GM21576 (cell line): ENCODE data around the gene FTCD.

Experiments used
- ATAC-seq: cut with Tn5 transposase; IDR thresholded peaks from one replicate; pipeline ENCODE4 v1.9.1; 2021; ENCODE audit warnings: mild to moderate bottlenecking, moderate library complexity; ENCODE audit not compliant: unreplicated experiment

The FTCD gene

DNA sequence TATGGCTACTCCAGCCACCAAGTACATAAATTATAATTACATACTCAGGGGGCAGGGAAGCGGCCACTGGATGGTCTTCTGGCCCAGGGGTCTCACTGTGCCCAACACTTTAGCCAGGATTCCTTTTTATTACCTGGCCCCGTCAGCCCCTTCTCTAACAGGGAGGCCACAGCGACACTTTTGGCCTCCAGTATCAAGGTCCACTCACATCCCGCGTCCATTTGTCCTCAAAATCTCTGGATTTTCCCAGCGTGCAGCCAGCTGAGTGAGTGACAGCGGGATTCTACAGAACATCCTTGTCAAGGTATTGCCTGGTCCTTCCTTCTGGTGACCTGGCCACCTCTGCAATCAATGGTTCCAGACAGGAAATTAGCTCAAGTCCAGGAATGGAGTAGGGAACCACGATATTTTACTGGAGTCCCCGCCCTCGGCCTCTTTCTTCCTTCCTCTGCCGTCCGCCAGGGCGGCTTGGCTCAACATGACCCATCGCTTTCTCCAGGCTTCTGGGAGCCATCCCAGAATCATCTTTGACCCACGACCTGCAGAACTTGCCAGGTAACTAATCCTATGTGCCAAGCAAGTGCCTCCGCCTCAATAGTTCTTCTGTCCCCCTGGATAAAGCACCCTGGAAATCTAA, 60.2 kb downstream of the FTCD start:
- ATAC-seq = no peak

DNA sequence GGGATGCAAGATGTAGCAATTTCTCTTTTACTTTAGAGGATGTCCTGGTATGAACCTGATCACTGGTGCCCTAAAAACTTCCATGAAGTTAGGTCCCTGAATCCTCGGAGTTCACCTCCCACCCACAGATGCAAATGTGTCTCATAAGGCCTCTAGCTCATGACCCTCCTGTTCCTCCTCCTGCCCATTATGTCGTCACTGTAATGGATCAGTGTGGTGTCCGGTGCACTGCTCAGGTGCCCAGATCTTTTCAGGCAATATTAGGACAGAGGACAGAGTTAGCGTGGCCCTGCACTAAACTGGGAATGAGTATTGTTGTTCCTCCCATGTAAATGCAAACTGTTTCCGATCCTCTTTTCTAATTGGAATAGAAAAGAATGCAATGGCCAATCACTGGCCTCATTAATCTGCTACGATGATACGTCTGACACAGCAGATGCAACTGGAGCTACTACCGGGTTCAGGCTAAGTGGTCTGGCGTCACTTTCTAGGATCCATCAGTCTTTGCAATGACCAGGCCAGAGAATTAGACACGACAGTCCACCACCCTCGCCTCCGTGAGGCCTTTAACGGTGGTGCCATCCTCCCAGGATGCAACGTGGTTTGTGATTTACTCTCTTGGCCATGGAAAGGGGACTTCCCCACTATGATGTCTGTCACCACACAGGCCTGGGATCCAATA, 60.8 kb downstream of the FTCD start:
- ATAC-seq = no peak

DNA sequence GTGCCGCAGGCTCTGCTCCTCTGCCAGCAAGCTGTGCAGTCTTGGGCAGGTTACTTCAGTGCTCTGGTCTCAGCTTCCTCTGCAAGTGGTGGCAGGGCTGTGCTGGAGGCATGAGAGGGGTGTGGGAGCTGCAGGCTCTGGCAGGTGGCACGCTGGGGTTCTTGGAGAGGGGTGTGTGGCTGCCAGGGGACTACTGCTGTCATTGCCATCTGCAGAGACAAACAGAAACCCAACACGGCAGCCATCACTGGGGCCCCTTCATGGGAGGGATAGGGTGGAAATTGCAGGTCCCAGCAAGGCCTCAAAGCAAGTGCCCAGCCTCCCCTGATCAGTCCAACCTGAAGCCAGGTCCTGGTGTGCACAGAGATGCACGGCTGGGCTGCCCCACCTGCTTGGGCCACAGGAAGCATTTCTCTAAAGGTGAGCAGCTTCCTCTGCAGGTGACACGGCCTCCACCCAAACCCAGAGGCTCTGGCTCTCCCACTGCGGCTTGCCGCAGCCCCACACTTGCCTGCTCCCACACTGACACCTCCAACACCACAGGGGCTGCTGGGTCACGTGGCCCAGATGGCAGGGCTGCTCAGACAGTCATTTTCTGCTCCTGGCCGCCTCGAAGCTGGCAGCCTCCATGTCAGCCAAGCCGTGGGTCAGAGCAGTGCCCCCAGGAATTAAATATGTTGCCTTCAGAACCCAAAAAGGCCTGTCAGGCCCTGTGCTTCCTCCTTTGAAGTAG, 61.5 kb downstream of the FTCD start:
- ATAC-seq = no peak

DNA sequence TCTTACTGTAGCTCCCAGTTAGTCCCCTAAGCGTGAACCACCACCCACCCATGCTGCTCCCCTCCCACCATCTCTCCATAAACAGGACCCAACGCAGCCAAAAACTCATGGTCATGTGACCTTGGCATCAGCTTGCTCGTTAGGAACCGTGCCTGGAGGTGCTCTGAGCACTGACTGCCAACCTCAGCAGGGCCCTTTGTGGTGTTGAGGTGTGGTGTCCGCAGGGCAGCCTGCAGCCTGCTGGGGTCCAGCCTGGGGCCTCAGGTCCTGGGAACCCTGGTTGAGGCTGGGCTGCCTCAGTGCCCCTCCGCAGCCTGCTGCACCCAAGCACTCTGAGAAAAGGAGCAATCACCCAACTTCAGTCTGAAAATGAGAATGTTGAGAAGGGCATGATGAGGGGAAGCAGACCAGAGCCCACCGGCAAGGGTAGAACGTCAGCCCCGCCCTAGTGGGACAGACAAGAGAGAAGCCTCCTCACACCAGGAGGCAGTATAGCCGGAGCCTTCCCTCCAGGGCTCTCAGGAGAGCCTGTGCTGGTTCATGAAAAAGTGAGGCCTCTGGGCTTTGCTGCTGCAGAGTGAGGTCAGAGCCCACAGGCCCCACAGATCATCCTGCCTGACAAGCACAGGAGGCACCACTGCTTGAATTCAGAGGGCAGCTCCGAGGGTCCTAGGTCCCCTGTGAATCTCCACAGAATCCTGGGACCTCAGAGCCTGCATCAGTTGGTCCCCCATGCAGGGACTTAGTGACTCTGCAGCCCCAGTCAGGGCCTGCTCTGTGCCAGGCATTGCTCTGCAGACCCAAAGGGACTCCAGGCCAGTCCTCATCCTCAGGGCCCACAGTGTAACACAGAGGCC, 62.3 kb downstream of the FTCD start:
- no peak for ATAC-seq

DNA sequence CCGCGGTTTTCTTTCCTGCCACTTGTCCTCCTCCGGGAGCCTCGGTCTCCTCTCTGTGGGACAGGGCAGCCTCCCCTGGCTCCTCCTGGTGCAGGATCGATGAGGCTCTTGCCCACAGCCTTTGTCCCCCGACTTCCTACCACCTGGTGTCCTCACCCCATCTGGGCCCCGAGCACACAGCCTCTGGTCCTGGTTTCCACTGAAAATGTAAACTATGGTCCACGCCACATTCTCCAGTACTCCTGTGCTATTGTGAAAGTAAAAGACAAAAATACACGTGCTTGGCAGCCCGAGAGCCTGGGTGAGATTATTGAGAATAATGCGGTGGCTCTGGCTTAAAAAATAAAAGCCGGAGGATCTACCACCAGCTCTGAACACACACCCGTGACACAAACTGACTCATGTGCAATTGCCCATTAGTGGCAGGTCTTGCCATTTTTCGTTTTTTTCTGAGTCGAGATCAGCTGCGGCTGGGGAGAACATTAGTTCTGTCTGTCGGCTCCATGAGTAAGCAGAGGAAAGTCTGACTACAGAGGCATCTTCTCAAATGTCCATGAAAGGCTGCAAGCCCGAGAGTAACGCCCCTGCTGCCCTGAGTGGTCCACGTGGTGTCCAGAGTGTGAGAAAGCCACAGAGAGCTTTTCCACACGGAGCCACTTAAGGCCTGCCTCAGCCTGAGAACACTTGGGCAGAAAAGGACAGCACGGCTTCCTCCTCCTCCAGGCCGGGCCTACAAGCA, 63.2 kb downstream of the FTCD start:
- ATAC-seq = no peak

DNA sequence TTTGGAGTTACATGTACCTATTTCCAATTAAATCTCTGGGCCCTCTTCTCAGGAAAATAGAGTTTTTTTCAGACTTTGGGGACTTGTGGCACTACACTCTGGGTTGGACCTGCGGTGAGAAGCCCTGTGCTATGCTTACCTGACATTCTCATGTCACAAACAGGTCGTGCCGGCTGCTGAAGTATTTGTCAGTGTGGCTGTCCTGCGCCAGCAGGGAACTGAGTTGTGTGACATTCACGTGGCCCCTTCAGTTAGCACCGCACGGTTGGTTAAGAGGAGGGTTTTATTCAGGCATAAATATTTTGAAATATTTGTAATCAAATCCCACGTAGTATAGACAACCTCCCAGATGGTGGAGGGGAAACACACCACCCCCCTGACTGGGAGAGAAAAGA, 63.8 kb downstream of the FTCD start:
- ATAC-seq = no peak

DNA sequence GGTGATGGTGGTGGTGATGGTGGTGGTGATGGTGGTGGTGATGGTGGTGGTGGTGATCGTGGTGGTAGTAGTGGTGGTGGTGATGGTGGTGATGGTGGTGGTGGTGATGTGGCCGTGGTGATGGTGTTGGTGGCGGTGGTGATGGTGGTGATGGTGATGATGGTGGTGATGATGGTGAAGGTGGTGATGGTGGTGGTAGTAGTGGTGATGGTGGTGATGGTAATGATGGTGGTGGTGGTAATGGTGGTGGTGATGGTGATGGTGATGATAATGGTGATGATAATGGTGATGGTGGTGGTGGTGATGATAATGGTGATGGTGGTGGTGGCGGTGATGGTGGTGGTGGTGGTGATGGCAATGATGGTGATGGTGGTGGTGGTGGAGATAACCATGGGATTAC, 64.3 kb downstream of the FTCD start:
- ATAC-seq = no peak

DNA sequence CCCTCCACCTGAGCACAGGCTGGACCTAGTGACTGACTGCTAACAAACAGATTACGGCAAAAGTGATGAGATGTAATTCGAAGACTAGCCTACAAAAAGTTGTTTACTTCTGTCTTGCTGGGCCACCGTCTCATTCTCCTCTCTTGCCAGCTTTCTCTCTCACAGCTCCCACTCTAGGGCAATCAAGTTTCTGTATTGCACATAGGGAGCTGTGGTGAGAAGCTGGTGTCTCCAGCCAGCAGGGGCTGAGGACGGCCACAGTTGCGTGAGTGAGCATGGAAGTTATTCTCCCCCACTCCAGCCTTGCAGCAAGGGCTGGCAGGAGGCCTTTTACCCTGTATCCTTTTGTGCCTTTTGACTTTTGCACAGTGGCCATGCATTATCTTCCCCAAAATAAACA, 66.1 kb downstream of the FTCD start:
- ATAC-seq = no peak

DNA sequence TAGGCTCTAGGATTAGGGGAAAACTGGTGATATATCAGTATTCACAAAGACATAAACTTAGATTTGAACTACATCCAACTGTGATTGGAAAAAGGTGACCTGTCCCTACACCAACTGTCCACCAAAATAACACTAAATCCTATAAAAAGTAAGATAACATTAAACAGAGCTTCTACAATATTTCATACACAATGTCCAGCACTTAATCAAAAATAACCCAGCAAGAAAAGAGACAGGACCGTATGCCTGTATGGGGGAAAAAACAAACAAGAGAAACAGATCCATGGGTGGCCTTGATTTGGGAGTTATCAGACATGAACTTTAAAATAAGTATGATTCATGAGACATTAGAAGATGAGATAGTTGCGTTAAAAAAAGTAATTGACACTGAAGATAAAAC, 67.2 kb downstream of the FTCD start:
- ATAC-seq = no peak

DNA sequence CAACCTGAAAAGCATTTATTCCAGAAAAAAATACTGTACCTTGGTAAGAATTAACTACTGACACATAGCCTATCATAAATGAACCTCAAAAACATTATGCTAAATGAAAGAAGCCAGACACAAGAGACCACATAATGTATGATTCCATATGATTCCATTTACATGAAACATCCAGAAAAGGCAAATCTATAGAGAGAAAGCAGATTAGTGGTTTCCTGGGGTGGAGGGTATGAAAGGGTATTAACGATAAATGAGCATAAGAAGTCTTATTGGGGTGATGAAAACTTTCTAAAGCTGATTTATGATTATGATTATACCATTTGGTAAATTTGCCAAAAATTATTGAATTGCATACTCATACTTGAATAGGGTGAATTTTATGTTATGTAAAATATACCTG, 67.7 kb downstream of the FTCD start:
- no peak for ATAC-seq
